GM18505 (cell line): ENCODE measurements around the gene DNM3.
"Not testable (repeated sequence)": the region's sequence is repeated elsewhere in the genome, so short reads cannot be mapped to it uniquely, and the experiment has no call there.

Experiments used
- ATAC-seq: cut with Tn5 transposase; IDR thresholded peaks from one replicate; pipeline ENCODE4 v1.9.1; 2021; ENCODE audit not compliant: unreplicated experiment
- POLR2A ChIP-seq: IDR thresholded peaks from 4 replicates; pipeline ENCODE4 v1.6.1; 2011; ENCODE audit warnings: borderline replicate concordance; ENCODE audit not compliant: insufficient read depth, insufficient read length; ENCODE audit errors: extremely low read depth

Gene DNM3

GRCh38 chr1:172347416-172347815, 506.1 kb downstream of the DNM3 start:
- no peak for TF ChIP-seq POLR2A
- ATAC-seq: no peak

GRCh38 chr1:172350856-172351255, 509.6 kb downstream of the DNM3 start:
- ATAC-seq: no peak
- TF ChIP-seq POLR2A: no peak

- TF ChIP-seq POLR2A: no peak
- ATAC-seq: no peak
These were observed 510.0 kb downstream of the DNM3 start for GRCh38 chr1:172351346-172351745.

- ATAC-seq: no peak
These were observed 510.5 kb downstream of the DNM3 start for GRCh38 chr1:172351754-172352161.

GRCh38 chr1:172352435-172352834, 511.1 kb downstream of the DNM3 start:
- no peak for ATAC-seq
- TF ChIP-seq POLR2A: no peak

More at GRCh38 chr1:172351754-172352161, 510.5 kb downstream of the DNM3 start:
- TF ChIP-seq POLR2A: no peak

- no peak for ATAC-seq
- TF ChIP-seq POLR2A: no peak
These were observed 513.3 kb downstream of the DNM3 start for GRCh38 chr1:172354291-172355274.

- no peak for TF ChIP-seq POLR2A
- ATAC-seq: no peak
These were observed 515.3 kb downstream of the DNM3 start for GRCh38 chr1:172356620-172357019.

GRCh38 chr1:172357753-172358385, 516.6 kb downstream of the DNM3 start:
- ATAC-seq: peak; percentile 6
- TF ChIP-seq POLR2A: no peak

- no peak for ATAC-seq
- no peak for TF ChIP-seq POLR2A
These were observed 518.2 kb downstream of the DNM3 start for GRCh38 chr1:172359491-172359999.

GRCh38 chr1:172360511-172360910, 519.2 kb downstream of the DNM3 start:
- no peak for ATAC-seq
- no peak for TF ChIP-seq POLR2A

GRCh38 chr1:172360985-172361384, 519.7 kb downstream of the DNM3 start:
- TF ChIP-seq POLR2A: no peak
- ATAC-seq: no peak

GRCh38 chr1:172363852-172364251, 522.6 kb downstream of the DNM3 start:
- TF ChIP-seq POLR2A: no peak
- no peak for ATAC-seq

GRCh38 chr1:172371646-172372045, 530.3 kb downstream of the DNM3 start:
- ATAC-seq: not testable (repeated sequence)

GRCh38 chr1:172373864-172374263, 532.6 kb downstream of the DNM3 start:
- ATAC-seq: no peak
- TF ChIP-seq POLR2A: no peak
